Stimulated activated CD4-positive, alpha-beta T cell treated with anti-CD3 and anti-CD28 coated beads, Interleukin-2, amount 100 ng/mL, for 24 hours (primary cell): ENCODE results near the gene MTFP1.
"Not testable (repeated sequence)": the region's sequence is repeated elsewhere in the genome, so short reads cannot be mapped to it uniquely, and the experiment has no call there.

Experiments
- DNase-seq, 2 donors: peaks; one replicate each; pipeline ENCODE4 v3.0.0-alpha.2; 2020

MTFP1 gene

DNA sequence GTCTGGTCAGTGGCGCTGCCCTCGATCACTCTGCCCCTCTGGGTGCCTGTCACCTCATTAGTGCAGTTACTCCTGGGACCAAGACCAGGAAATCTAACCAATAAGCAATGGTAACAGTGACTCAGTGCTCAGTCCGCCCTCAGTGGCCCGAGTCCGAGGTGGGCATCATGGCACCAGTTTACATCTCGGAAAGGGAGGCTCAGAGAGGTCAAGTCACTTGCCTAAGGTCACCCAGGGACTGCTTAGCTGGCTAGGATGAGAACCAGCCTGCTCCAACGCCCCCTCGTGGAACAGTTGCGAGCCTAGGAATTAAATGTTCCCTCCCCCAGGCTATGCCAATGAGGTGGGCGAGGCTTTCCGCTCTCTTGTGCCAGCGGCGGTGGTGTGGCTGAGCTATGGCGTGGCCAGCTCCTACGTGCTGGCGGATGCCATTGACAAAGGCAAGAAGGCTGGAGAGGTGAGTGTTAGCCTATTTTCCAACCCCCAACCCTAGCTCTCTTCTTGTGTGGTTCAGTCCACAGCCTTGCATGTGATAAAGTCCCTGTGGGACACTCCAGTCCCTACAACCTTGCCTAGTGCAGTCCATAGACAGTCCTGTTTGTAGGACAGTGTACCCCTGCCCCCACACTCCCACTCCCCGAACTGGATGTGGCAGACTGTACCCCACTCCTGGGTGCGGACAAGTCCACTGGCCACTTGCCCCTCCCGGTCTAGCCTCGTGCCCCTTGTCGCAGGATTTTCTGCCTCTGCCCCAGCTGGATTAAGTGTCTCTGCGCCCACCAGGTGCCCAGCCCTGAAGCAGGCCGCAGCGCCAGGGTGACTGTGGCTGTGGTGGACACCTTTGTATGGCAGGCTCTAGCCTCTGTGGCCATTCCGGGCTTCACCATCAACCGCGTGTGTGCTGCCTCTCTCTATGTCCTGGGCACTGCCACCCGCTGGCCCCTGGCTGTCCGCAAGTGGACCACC is 1.1 kb downstream of the MTFP1 start:
- peak; percentile 91 to 93 for DNase-seq

GRCh38 chr22:30427871-30428270 is 2.3 kb downstream of the MTFP1 start:
- no peak for DNase-seq

DNA sequence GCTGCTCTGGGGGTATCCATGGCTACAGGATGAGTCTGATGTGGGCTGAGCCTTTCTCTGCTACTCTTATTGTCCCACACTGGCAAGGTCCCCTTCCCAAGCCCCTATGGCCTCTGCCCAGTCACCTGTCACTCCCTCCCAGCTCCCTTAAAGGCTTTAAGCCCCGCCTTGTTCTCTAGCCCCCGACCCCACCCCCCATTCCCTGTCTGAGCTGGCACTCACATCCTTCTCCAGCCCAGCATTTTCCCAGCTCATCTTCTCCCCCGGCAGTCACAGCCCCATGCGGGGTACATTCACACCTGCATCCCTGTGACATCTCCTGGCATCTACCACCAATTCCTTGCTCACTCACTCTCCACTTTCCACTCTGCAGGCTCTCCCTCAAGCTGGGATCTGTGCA is 4.3 kb downstream of the MTFP1 start:
- DNase-seq = no peak

DNA sequence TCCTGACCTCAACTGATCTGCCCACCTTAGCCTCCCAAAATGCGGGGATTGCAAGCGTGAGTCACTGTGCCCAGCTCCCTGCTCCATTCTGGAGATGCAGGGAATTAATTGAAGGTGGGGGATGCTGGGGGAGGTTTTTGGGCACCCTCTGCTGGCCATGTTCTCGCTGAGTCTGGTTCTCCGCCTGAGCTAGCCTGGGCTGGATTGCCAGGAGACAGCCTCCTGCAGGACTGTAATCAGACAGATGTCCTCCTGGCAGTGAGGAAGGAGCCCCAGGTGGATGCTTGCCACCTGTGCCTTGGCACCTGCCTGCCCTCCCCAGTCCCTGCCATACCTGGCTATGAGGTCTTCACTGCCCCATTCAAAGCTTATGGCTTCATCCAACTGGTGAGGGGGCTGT is 5.4 kb downstream of the MTFP1 start:
- DNase-seq = no peak

GRCh38 chr22:30432096-30432495 is 6.5 kb downstream of the MTFP1 start:
- no peak for DNase-seq

GRCh38 chr22:30432520-30432919 is 7.0 kb downstream of the MTFP1 start:
- no peak for DNase-seq

GRCh38 chr22:30433227-30433626 is 7.7 kb downstream of the MTFP1 start:
- DNase-seq = no peak

- DNase-seq = no peak
Measured at GRCh38 chr22:30433773-30434172, 8.2 kb downstream of the MTFP1 start.

DNA sequence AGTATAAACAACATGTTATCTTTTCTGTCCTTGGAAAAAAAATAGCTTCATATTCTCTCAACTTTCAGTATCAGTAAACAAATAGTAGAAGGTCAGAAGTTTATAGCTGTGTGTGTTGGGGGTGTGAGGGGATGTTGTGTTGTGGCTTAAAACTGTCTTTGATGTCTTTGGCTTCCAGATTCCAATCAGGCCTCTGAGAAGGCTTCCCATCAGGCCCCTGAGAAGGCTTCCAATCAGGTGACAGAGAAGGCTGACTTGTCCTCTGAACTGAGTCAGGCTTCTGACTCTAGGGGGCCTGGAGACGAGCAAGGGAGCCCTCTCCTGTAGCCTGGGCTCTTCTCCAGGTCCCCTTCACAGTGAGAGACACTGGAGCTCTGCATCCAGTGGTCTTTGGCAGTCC is 9.3 kb downstream of the MTFP1 start:
- DNase-seq = no peak

GRCh38 chr22:30435674-30436126 is 10.1 kb downstream of the MTFP1 start:
- peak; percentile 68 to 77 for DNase-seq

DNA sequence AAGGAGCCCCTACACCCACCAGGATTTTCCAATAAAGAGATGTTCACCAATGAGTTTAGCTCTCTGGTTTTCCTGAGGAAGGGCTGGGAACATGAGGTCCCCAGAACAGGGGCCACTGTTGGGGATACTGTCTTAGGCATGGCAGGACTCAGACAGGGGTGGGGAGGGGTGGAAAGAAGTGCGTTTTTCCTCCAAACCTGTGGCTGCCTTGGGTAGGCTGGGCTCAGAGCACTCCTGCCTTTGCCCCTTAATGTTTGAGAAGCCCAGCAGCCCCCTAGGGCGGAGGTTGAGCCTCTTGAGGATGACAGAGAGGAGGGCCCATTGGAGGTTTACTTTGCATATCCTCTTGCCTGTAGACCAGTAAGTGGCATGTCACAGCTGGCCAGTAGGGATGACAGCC is 10.6 kb downstream of the MTFP1 start:
- DNase-seq = no peak

DNA sequence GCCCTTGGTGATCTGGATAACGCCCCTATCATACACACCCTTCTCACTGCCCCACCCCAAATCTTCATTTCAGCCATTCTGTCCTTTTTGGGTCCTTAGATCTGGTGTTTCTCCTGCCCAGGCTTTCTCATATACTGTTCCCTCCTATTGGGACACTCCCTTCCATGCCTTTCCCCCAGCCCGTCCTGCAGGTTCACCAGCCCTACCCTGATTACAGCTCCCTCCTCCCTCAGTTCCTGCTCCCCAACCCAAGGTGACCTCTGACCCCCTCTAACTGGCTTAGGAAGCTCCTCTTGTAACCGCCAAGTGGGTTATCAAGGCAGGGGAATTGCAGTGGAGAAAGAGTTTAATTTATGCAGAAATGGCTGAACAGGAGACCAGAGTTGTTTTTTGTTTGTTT is 13.0 kb downstream of the MTFP1 start:
- DNase-seq = no peak

DNA sequence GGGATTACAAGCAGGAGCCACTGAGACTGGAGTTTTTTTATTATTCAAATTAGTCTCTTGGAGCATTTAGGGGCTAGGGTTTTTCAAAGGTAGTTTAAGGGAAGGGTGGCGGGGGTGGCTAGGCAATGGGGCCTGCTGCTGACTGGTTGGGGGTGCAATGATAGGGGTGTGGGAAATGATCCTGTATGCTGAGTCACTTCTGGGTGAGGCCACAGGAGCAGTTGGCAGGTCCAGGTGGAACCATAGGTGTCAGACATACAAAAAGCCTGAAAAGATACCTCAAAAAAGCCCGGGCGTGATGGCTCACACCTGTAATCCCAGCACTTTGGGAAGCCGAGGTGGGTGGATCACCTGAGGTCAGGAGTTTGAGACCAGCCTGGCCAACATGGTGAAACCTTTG is 13.7 kb downstream of the MTFP1 start:
- no peak for DNase-seq

DNA sequence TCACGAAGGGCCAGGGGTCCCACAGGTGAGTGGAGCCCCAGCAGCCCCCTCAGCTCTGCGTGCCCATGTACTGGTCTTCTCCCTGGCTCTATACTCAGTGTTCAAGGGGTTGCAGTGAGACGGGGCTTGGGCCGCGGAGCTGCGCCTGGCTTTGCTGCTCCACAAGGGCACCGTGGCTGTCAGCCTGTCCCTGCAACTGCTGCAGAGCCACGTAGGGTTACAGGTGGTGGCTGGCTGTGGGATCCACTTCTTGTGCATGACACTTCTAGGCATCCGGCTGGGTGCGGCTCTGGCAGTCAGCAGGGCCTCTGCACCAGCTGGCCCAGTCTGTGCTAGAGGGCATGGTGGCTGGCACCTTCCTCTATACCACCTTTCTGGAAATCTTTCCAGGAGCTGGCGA is 14.3 kb downstream of the MTFP1 start:
- DNase-seq = no peak

DNA sequence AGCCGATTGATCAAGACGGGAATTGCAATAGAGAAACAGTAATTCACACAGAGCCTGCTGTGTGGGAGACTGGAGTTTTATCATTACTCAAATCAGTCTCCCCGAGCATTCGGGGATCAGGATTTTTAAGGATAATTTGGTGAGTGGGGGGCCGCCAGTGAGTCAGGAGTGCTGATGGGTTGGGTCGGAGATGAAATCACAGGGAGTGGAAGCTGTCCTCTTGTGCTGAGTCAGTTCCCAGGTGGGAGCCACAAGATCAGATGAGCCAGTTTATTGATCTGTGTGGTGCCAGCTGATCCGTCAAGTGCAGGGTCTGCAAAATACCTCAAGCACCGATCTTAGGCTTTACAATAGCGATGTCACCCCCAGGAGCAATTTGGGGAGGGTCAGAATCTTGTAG is 15.5 kb downstream of the MTFP1 start:
- DNase-seq = no peak

- peak; percentile 62 to 64 for DNase-seq
Measured at GRCh38 chr22:30444632-30445437, 19.3 kb downstream of the MTFP1 start.

DNA sequence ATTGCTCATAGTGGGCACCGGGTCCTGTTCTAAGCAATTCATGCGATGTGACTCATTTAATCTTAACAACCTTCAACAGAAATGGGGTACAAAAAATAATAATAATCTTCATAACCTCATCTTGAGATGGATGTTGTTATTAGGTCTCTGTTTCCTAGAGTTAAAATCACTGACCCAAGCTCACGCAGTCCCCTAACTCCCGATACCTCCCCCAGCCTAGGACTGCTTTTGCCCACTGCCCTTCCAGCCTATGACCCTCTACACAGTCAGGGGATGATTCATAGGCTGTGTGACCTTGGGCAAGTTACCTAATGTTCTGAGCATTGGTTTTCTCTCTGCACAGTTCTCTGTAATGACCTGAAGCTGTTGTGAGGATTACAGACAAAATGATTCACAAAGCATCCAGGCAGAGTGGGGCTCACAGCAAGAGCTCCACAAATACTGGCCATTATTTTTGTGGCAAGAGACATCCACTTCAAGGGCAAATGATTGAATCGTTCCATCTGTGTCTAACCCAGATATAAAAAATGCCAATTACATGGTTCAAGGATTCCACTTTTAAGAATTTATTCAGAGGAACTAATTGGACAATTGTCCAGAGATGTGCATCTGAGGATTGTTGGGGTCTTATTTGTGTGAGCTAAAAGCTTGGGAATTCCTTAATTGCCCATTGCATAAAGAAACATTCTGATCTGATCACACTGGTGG is 20.0 kb downstream of the MTFP1 start:
- DNase-seq = no peak

- no peak for DNase-seq
Measured at GRCh38 chr22:30447656-30448055, 22.1 kb downstream of the MTFP1 start.

GRCh38 chr22:30451488-30451887 is 25.9 kb downstream of the MTFP1 start:
- DNase-seq = not testable (repeated sequence)

DNA sequence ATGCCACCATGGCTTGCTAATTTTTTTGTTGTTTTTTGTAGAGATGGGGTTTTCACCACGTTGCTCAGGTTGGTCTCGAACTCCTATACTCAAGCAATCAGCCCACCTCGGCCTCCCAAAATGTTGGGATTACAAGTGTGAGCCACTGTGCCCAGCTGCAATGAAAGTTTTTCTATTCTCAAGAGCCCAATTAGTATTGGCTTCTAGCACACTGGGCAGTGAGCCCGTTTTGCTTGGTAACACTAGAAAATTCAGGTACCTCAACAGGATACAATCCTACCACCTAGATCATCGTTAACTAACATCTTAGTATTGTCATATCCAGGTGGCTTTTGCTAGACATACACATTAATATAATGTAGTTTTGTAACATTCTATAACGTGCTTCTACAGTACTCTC is 27.3 kb downstream of the MTFP1 start:
- DNase-seq = no peak

DNA sequence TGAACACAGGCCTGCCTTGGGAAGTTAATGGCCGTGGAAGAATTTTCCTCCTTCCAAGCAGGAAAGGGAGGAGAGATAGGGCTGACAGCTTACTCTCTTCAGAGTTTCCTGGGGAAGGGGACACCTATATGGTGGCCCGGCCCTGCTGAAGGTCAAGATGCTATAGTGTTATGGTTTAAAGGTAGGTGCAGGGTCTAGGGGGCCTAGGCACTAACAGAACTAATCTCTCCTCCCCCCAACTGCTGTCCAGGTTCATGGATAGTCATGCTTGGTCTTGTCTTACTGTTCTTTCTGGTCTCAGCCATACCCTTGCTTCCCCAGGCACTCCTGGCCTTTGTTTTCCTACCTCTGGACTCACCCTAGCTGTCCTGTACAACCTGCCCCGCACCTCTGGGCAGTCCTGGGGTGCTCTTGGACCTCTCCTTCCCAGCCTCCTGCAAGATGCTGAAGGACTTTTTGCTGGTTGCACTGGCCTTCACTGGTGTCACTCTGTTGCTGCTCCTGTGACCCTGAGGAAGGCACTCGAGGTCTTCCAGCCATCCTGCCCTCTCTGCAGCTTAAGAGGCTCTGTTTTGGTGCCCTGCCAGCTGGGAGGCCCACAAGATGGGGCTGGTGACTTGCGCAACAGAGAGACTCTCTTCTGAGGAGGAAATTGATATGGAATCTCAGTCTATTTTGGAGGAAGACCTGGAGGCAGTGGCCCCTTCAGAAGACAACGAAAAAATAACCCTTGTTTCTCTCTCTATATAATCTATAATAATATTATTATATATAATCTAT is 28.4 kb downstream of the MTFP1 start:
- peak in 1 of 2 donors; percentile 46 for DNase-seq

GRCh38 chr22:30455075-30455840 is 29.7 kb downstream of the MTFP1 start:
- no peak for DNase-seq
